Fibroblast of lung (primary cell): ENCODE results near the gene FNDC5. TPM values are rescaled to one million over a fixed set of nuclear protein-coding genes. Genes with fewer than 3 reads are reported as not detected.

ENCODE experiments used
- DNase-seq, 2 donors: peaks; one replicate each; pipeline versions ENCODE4 v3.0.0 to v3.0.0-alpha.2; 2010; ENCODE audit warnings: low read depth in 2 of 2
- H2AFZ ChIP-seq: 2 replicates; pipeline ENCODE4 v1.5.1; 2012; ENCODE audit warnings: low read length, control low read depth, inconsistent platforms
- H3K27ac ChIP-seq: 2 replicates; pipeline ENCODE4 v1.5.1; 2011; ENCODE audit warnings: low read length, control low read depth; ENCODE audit not compliant: insufficient read depth
- H3K27me3 ChIP-seq: 2 replicates; pipeline ENCODE4 v1.5.1; 2011; ENCODE audit warnings: mild to moderate bottlenecking, low read length; ENCODE audit not compliant: control insufficient read depth, insufficient read depth
- H3K36me3 ChIP-seq: 2 replicates; pipeline ENCODE4 v1.5.1; 2011; ENCODE audit warnings: low read length; ENCODE audit not compliant: control insufficient read depth, insufficient read depth
- H3K4me1 ChIP-seq: 2 replicates; pipeline ENCODE4 v1.5.1; 2011; ENCODE audit warnings: low read length; ENCODE audit not compliant: control insufficient read depth, insufficient read depth; ENCODE audit errors: extremely low read depth
- H3K4me2 ChIP-seq: 2 replicates; pipeline ENCODE4 v1.5.1; 2011; ENCODE audit warnings: low read length, control low read depth; ENCODE audit not compliant: insufficient read depth; ENCODE audit errors: extremely low read depth
- H3K4me3 ChIP-seq, 4 experiments: fragments of 200-600 bp in 1 of 4; sonication (generic) in 1 of 4; replicated peaks in 1 of 4; 2 replicates each; pipeline ENCODE4 v1.5.1; 2011 to 2016; ENCODE audit warnings: low read length in 4 of 4, low read depth in 3 of 4, mild to moderate bottlenecking in 3 of 4, control low read depth in 2 of 4, inconsistent platforms in 1 of 4, mixed read lengths in 1 of 4; ENCODE audit not compliant: insufficient read depth in 1 of 4; ENCODE audit errors: control extremely low read depth in 1 of 4
- H3K79me2 ChIP-seq: 2 replicates; pipeline ENCODE4 v1.5.1; 2012; ENCODE audit warnings: mild to moderate bottlenecking, low read length, inconsistent platforms; ENCODE audit not compliant: control insufficient read depth, insufficient read depth
- H3K9ac ChIP-seq: 2 replicates; pipeline ENCODE4 v1.5.1; 2011; ENCODE audit warnings: mild to moderate bottlenecking, low read length, control low read depth; ENCODE audit not compliant: insufficient read depth
- H3K9me3 ChIP-seq: 2 replicates; pipeline ENCODE4 v1.5.1; 2012; ENCODE audit warnings: low read depth, low read length; ENCODE audit not compliant: control insufficient read depth, insufficient read depth
- H4K20me1 ChIP-seq: 2 replicates; pipeline ENCODE4 v1.5.1; 2011; ENCODE audit warnings: low read length; ENCODE audit not compliant: control insufficient read depth, insufficient read depth; ENCODE audit errors: extremely low read depth
- CTCF ChIP-seq, 2 donors: IDR thresholded peaks in 1 of 2; conservative IDR thresholded peaks in 1 of 2; 1 replicate in 1 of 2; 2 replicates in 1 of 2; pipeline ENCODE4 v1.5.1; 2011 to 2012; ENCODE audit warnings: low read length in 2 of 2, control low read depth in 1 of 2, inconsistent platforms in 1 of 2, low read depth in 1 of 2, mild to moderate bottlenecking in 1 of 2
- EZH2 ChIP-seq: IDR thresholded peaks from 2 replicates; pipeline ENCODE4 v1.5.1; 2012; ENCODE audit warnings: low read length, control low read depth, mild to moderate bottlenecking; ENCODE audit errors: missing control alignments
- polyA plus RNA-seq, 2 donors: library from polyadenylated mRNA; depleted of rRNA in 1 of 2; stranded (reverse) in 1 of 2; unstranded in 1 of 2; fragments of >200 nt; gene quantifications; 2 replicates each; pipeline ENCODE4 v1.2.1, GENCODE V29; 2011 to 2012; ENCODE audit warnings: missing spikeins in 1 of 2
- total RNA-seq: library from RNA; depleted of rRNA; stranded (reverse); fragments of >200 nt; gene quantifications from 2 replicates; pipeline ENCODE4 v1.2.1, GENCODE V29; 2014

FNDC5 gene
- total and polyA plus RNA-seq, 2 donors (not counting 1 experiment from before 2014, with no cell fraction given) = 0.33 to 1.6 TPM

GRCh38 chr1:32874860-32875752 is 4.4 kb upstream of the FNDC5 start:
- Histone ChIP-seq H3K4me2 (no peak overlapping the region), H3K36me3 (no peaks in the 10 kb centered on the region), H2AFZ (no peak overlapping the region), H3K9me3 (no peaks in the 10 kb centered on the region), H3K27ac (no peak overlapping the region), H3K4me3 (no peak overlapping the region), H3K79me2 (no peaks in the 10 kb centered on the region), H3K9ac (no peak overlapping the region), H3K27me3 (peaks cover 12% of the 10 kb centered on the region), H3K4me1 (no peaks in the 10 kb centered on the region), H4K20me1 (no peaks in the 10 kb centered on the region)
- DNase-seq = no peak
- TF ChIP-seq CTCF (conservative IDR thresholded peaks at IDR 0.05 in 1 of 2, IDR thresholded peaks at IDR 0.05 in 1 of 2; ENCODE audit: low read depth in 1 of 2, low read length in 2 of 2) (no peak), EZH2 (no peak)

- Histone ChIP-seq H3K9me3 (no peaks in the 10 kb centered on the region), H3K79me2 (no peaks in the 10 kb centered on the region), H4K20me1 (no peaks in the 10 kb centered on the region), H3K4me1 (no peaks in the 10 kb centered on the region), H3K4me2 (no peak overlapping the region), H3K27ac (no peak overlapping the region), H3K27me3 (peaks cover 12% of the 10 kb centered on the region), H3K4me3 (no peak overlapping the region), H3K36me3 (no peaks in the 10 kb centered on the region), H3K9ac (no peak overlapping the region), H2AFZ (no peak overlapping the region)
- DNase-seq = no peak
- TF ChIP-seq EZH2 (no peak), CTCF (conservative IDR thresholded peaks at IDR 0.05 in 1 of 2, IDR thresholded peaks at IDR 0.05 in 1 of 2; ENCODE audit: low read depth in 1 of 2, low read length in 2 of 2) (no peak)
Measured at GRCh38 chr1:32873484-32873883, 2.8 kb upstream of the FNDC5 start.

GRCh38 chr1:32872192-32872460 is 1.4 kb upstream of the FNDC5 start:
- no peak overlapping the region for H2AFZ ChIP-seq
- no peak overlapping the region for H3K9ac ChIP-seq
- no peak for DNase-seq
- H3K79me2 ChIP-seq = no peaks in the 10 kb centered on the region
- H3K4me2 ChIP-seq = no peak overlapping the region
- H3K4me3 ChIP-seq = no peak overlapping the region
- H3K4me1 ChIP-seq = no peaks in the 10 kb centered on the region
- no peaks in the 10 kb centered on the region for H4K20me1 ChIP-seq
- H3K9me3 ChIP-seq = no peaks in the 10 kb centered on the region
- H3K27ac ChIP-seq = no peak overlapping the region
- peaks cover 12% of the 10 kb centered on the region for H3K27me3 ChIP-seq
- no peaks in the 10 kb centered on the region for H3K36me3 ChIP-seq
- no peak for TF ChIP-seq EZH2
